Pancreas (tissue), 10 donors: ENCODE measurements around the gene C14orf93. TPM values are rescaled to one million over a fixed set of nuclear protein-coding genes. Genes with fewer than 3 reads are reported as not detected.

Source experiments
- ATAC-seq, 4 donors: fragments of 200-7000 bp; cut with Tn5 transposase; one replicate each; pipeline versions ENCODE4 v1.8.0 to v1.9.1; 2020; ENCODE audit warnings: mild to moderate bottlenecking in 4 of 4, moderate library complexity in 4 of 4
- DNase-seq, 6 donors: peaks; one replicate each; pipeline ENCODE4 v3.0.0-alpha.2; 2020
- FAIRE-seq: peaks from 2 replicates; lab custom pipeline; 2012; peaks lifted over from hg19 to GRCh38; lab: Jason Lieb, UNC
- H3K27ac ChIP-seq, 4 donors: fragments of 200-600 bp; sonication (generic); 1 replicate in 3 of 4; 2 replicates in 1 of 4; pipeline versions ENCODE4 v1.5.0 to v1.8.0; 2020
- H3K27me3 ChIP-seq, 4 donors: fragments of 200-600 bp; one replicate each; pipeline ENCODE4 v1.8.0; 2021
- H3K36me3 ChIP-seq, 3 donors: fragments of 200-600 bp; sonication (generic) in 1 of 3; one replicate each; pipeline versions ENCODE4 v1.5.0 to v1.8.0; 2020 to 2021
- H3K4me1 ChIP-seq, 3 donors: fragments of 200-600 bp; one replicate each; pipeline ENCODE4 v1.8.0; 2021
- H3K4me3 ChIP-seq, 4 donors: fragments of 200-600 bp; sonication (generic) in 2 of 4; one replicate each; pipeline versions ENCODE4 v1.5.0 to v1.8.0; 2020 to 2021
- H3K9me3 ChIP-seq, 4 donors: fragments of 200-600 bp; one replicate each; pipeline ENCODE4 v1.8.0; 2021
- WGBS, 2 donors: extraction: QIAGEN DNeasy Blood & Tissue Kit; methylation state at CpG; one replicate each; pipeline ENCODE4 v1.1.7; 2013; 5-methylcytosine and 5-hydroxymethylcytosine counted together
- intact Hi-C, 3 donors: fragments of 100-400 bp; cut with DNase I; formaldehyde crosslinking; loops; one replicate each; pipeline versions ENCODE4 v1.11.1 to v1.14.2; 2022
- polyA plus RNA-seq, 2 donors: library from polyadenylated mRNA; stranded (reverse); fragments of 200-250 nt; gene quantifications; one replicate each; pipeline ENCODE4 v1.2.3, GENCODE V29; 2013
- total RNA-seq, 6 donors: library from RNA; stranded (reverse); fragmentation: NEBNext Ultra II Directional in 4 of 6; extraction: Animal tissue kit (Norgen Biotek cat#: 25700) in 4 of 6; gene quantifications; one replicate each; pipeline versions ENCODE4 v1.2.1 to v1.2.4, GENCODE V29; 2021 to 2023
- TF ChIP-seq, protein P1 (sequence below), 4 donors: fragments of 200-600 bp; sonication (generic) in 3 of 4; IDR thresholded peaks; one replicate each; pipeline versions ENCODE4 v1.5.0 to v1.8.0; 2021; ENCODE audit warnings: antibody characterized with exemption in 4 of 4
- donor health status: healthy with polysubstance abuse.
- donor health status: DM: no; HTN: no; CAD: no; lungs with moderate emphysema.
- donor health status: DM: no; HTN: no; CAD: no.
- donor health status: control.
- donor health status: control.
- donor health status: Bipolar disorder and iron deficiency.
- donor health status: DM: yes; HTN: yes; CAD: no.
- donor health status: DM: no; HTN: no; CAD: no.
- donor health status: DM: no; HTN: no; CAD: no.
- donor health status: DM: yes; HTN: yes; CAD: no.

Gene C14orf93
- total and polyA plus RNA-seq, 8 donors = 4.3 to 11.3 (median 6.5) TPM

DNA sequence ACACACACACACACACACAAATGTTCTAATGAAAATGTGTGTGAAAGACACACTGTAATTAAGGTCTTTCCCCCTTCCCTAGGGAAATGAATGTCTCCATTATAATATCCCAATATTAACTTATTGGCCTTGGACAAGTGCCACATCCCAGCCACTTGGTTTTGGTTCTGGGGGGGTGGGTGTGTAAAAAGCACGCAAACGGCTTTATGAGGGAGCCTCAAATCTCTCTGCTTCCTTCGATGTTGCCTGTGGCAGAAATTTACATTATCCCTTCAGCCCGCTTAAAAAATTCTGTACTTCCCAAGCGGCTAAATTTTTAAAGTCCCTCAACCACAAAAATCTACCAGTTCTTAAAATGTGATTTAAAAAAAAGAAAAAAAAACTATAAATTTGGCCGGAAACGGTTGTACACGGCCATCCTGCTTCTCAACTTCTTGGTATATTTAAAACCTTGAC, 432 bp downstream of the C14orf93 start:
- H3K4me3 ChIP-seq = peak overlapping the region; percentile 21 to 45 (median 37)
- no peaks in the 10 kb centered on the region for H3K9me3 ChIP-seq
- H3K27ac ChIP-seq = peak overlapping the region; percentile 64 to 84 (median 78)
- FAIRE-seq (no peak), ATAC-seq (no peak), DNase-seq (no peak)
- 21 to 24% methylated on average over 8 of the region's 8 CpGs for WGBS, 2 donors
- TF ChIP-seq, protein P1, sequence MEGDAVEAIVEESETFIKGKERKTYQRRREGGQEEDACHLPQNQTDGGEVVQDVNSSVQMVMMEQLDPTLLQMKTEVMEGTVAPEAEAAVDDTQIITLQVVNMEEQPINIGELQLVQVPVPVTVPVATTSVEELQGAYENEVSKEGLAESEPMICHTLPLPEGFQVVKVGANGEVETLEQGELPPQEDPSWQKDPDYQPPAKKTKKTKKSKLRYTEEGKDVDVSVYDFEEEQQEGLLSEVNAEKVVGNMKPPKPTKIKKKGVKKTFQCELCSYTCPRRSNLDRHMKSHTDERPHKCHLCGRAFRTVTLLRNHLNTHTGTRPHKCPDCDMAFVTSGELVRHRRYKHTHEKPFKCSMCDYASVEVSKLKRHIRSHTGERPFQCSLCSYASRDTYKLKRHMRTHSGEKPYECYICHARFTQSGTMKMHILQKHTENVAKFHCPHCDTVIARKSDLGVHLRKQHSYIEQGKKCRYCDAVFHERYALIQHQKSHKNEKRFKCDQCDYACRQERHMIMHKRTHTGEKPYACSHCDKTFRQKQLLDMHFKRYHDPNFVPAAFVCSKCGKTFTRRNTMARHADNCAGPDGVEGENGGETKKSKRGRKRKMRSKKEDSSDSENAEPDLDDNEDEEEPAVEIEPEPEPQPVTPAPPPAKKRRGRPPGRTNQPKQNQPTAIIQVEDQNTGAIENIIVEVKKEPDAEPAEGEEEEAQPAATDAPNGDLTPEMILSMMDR (IDR thresholded peaks at IDR 0.05) = no peak
- intact Hi-C loops = no loop called here
- no peaks in the 10 kb centered on the region for H3K36me3 ChIP-seq
- no peaks in the 10 kb centered on the region for H3K27me3 ChIP-seq
- peaks cover 4 to 17% (median 10%) of the 10 kb centered on the region in 3 donors for H3K4me1 ChIP-seq

DNA sequence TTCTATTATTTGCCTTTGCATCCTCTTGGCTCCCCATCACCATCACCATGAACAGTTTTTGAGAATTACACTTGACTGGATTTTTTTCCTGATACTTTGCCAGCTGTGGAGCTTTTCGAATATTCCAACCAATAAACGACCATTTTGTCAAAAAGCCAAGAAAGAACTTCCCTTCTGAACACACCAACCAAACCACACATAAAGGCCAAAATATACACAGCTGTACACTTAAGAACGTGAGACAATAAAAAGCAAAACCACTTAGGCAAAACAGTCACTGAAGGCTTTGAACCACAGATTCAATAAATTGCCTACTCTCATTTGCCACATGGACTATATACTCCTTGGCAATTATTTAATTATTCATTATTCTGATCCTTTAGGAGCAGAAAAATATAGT, 1.1 kb downstream of the C14orf93 start:
- H3K36me3 ChIP-seq = no peaks in the 10 kb centered on the region
- no peaks in the 10 kb centered on the region for H3K9me3 ChIP-seq
- H3K4me1 ChIP-seq = peaks cover 4 to 17% (median 10%) of the 10 kb centered on the region in 3 donors
- H3K4me3 ChIP-seq = no peak overlapping the region
- no peak for DNase-seq
- H3K27me3 ChIP-seq = no peaks in the 10 kb centered on the region
- WGBS, 2 donors = 40% methylated on average over 3 of the region's 3 CpGs
- ATAC-seq = no peak
- H3K27ac ChIP-seq = no peak overlapping the region
- FAIRE-seq = no peak
- TF ChIP-seq, protein P1 (IDR thresholded peaks at IDR 0.05) = no peak
- intact Hi-C loops = no loop called here

DNA sequence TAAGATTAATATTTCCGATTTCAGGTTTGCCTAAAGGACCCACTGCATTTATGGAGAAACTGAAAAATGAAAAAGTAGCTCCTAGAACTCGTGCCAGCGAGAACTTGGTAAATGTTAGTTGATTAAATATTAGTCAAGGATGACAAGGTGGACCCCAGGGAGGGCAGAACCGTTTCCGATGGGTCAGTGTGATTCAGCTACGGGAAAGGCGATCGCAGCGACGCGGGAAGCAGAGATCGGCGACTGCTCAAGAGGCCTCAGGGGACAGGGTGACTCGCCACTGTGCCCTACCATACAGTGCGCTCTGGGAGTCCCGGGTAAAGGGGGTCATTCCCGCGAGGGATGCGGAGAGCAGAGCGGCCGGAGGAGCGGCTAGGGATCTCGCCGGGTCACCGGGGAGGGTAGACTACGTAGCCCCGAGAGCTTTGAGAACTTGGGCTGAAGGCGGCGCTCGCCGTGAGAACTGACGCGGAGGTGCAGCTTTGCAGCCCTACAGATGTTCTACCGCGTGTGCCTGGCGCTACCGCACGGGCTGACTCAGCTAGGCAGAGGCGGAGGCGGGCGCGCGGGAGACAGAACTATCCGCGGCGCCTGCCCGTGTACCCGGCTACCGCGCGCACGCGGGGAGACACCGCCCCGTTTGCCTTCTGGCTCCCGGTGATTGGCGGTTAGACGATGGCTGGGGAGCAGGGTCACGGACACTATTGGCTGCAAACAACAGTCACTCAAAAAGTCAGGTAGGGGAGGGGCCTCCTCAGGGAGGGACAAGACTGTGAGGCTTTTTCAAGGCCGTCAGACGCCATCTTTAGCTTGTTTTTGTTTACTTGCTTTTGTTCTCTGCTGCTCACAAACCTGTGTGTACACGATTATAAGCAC, 3.2 kb downstream of the C14orf93 start:
- peak; percentile 95 to 98 (median 96) for ATAC-seq
- TF ChIP-seq, protein P1 (IDR thresholded peaks at IDR 0.05) = no peak
- peaks cover 4 to 17% (median 10%) of the 10 kb centered on the region in 3 donors for H3K4me1 ChIP-seq
- H3K27me3 ChIP-seq = no peaks in the 10 kb centered on the region
- peak overlapping the region; percentile 52 to 73 (median 66) for H3K4me3 ChIP-seq
- H3K9me3 ChIP-seq = no peaks in the 10 kb centered on the region
- H3K27ac ChIP-seq = peak overlapping the region; percentile 88 to 97 (median 94)
- intact Hi-C loops = no loop called here
- 0% methylated on average over 59 to 62 of the region's 62 CpGs for WGBS, 2 donors
- DNase-seq = peak; percentile 93 to 97 (median 96)
- H3K36me3 ChIP-seq = no peaks in the 10 kb centered on the region
- FAIRE-seq = peak; percentile 63

DNA sequence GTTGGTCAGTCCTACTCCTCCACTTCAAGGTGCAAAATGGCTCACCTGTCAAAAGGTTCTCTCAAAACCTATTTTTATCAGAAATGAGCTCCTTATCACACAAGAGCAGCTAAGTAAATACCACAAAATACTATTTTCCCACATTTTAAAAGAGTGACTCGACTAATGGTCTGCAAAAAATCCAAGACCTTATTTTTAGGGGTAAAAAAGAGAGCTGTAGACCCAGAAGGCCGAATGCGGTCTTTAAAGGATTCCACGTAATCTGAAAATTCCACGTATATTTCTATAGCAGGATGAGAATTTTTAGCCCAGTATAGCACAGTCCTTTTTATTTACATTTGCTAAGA, 3.8 kb downstream of the C14orf93 start:
- TF ChIP-seq, protein P1 (IDR thresholded peaks at IDR 0.05) = no peak
- H3K27me3 ChIP-seq = no peaks in the 10 kb centered on the region
- peaks cover 4 to 17% (median 10%) of the 10 kb centered on the region in 3 donors for H3K4me1 ChIP-seq
- peak overlapping the region; percentile 88 to 97 (median 94) for H3K27ac ChIP-seq
- intact Hi-C loops = no loop called here
- no peak for FAIRE-seq
- H3K9me3 ChIP-seq = no peaks in the 10 kb centered on the region
- DNase-seq = no peak
- peak overlapping the region; percentile 52 to 73 (median 66) for H3K4me3 ChIP-seq
- no peaks in the 10 kb centered on the region for H3K36me3 ChIP-seq
- peak in 2 of 4 donors; percentile 0 to 3 for ATAC-seq
- WGBS, 2 donors = 21 to 25% methylated on average over 5 of the region's 5 CpGs
